Nephron progenitor cell (in vitro differentiated cells): ENCODE results near the gene IL36A.

Experiments used
- DNase-seq: peaks from one replicate; pipeline ENCODE4 v3.0.0; 2021
- H3K27ac Mint-ChIP-seq: 2 replicates; pipeline ENCODE4 v1.8.0; 2021; ENCODE audit warnings: mild to moderate bottlenecking, moderate library complexity, mixed read lengths
- H3K27me3 Mint-ChIP-seq: 2 replicates; pipeline ENCODE4 v1.8.0; 2021; ENCODE audit warnings: mild to moderate bottlenecking, low read depth, mixed read lengths; ENCODE audit not compliant: poor library complexity
- H3K36me3 Mint-ChIP-seq: 2 replicates; pipeline ENCODE4 v1.8.0; 2021; ENCODE audit warnings: low read depth, mixed read lengths
- H3K4me1 Mint-ChIP-seq: 2 replicates; pipeline ENCODE4 v1.8.0; 2021; ENCODE audit warnings: mixed read lengths
- H3K4me3 Mint-ChIP-seq: 2 replicates; pipeline ENCODE4 v1.8.0; 2021; ENCODE audit warnings: mild to moderate bottlenecking, moderate library complexity, mixed read lengths
- H3K9me3 Mint-ChIP-seq: 2 replicates; pipeline ENCODE4 v1.8.0; 2021; ENCODE audit warnings: mild to moderate bottlenecking, moderate library complexity, mixed read lengths
- CTCF ChIP-seq: fragments of 200-600 bp; sonication (generic); IDR thresholded peaks from 2 replicates; pipeline ENCODE4 v1.5.0; 2021; ENCODE audit warnings: antibody characterized with exemption

Gene IL36A

GRCh38 chr2:113014067-113014466 is 8.8 kb downstream of the IL36A start:
- no peak for DNase-seq
- Mint-ChIP-seq H3K27me3 (peaks cover 60% of the 10 kb centered on the region), H3K4me1 (no peaks in the 10 kb centered on the region), H3K27ac (no peak overlapping the region), H3K36me3 (no peaks in the 10 kb centered on the region), H3K9me3 (peaks cover 22% of the 10 kb centered on the region), H3K4me3 (no peak overlapping the region)
- TF ChIP-seq CTCF = no peak

GRCh38 chr2:113015042-113015441 is 9.8 kb downstream of the IL36A start:
- H3K27me3 Mint-ChIP-seq = peaks cover 65% of the 10 kb centered on the region
- no peak overlapping the region for H3K4me3 Mint-ChIP-seq

GRCh38 chr2:113015655-113016054 is 10.4 kb downstream of the IL36A start:
- Mint-ChIP-seq H3K9me3 (peaks cover 29% of the 10 kb centered on the region), H3K4me3 (no peak overlapping the region), H3K27ac (no peak overlapping the region), H3K36me3 (no peaks in the 10 kb centered on the region), H3K4me1 (no peaks in the 10 kb centered on the region), H3K27me3 (peaks cover 63% of the 10 kb centered on the region)
- DNase-seq = no peak
- no peak for TF ChIP-seq CTCF

More at GRCh38 chr2:113015042-113015441, 9.8 kb downstream of the IL36A start:
- Mint-ChIP-seq H3K27ac (no peak overlapping the region), H3K4me1 (no peaks in the 10 kb centered on the region), H3K9me3 (peaks cover 29% of the 10 kb centered on the region), H3K36me3 (no peaks in the 10 kb centered on the region)
- TF ChIP-seq CTCF = no peak
- DNase-seq = no peak

- H3K9me3 Mint-ChIP-seq = peaks cover 29% of the 10 kb centered on the region
- peaks cover 75% of the 10 kb centered on the region for H3K27me3 Mint-ChIP-seq
- no peak overlapping the region for H3K27ac Mint-ChIP-seq
- H3K36me3 Mint-ChIP-seq = no peaks in the 10 kb centered on the region
- no peaks in the 10 kb centered on the region for H3K4me1 Mint-ChIP-seq
- no peak overlapping the region for H3K4me3 Mint-ChIP-seq
- no peak for TF ChIP-seq CTCF
- DNase-seq = no peak
These were observed 13.2 kb downstream of the IL36A start for GRCh38 chr2:113018509-113018908.

- Mint-ChIP-seq H3K27me3 (peaks cover 77% of the 10 kb centered on the region), H3K36me3 (no peaks in the 10 kb centered on the region), H3K9me3 (peaks cover 22% of the 10 kb centered on the region), H3K4me1 (no peaks in the 10 kb centered on the region), H3K4me3 (no peak overlapping the region), H3K27ac (no peak overlapping the region)
- no peak for TF ChIP-seq CTCF
- no peak for DNase-seq
These were observed 16.1 kb downstream of the IL36A start for GRCh38 chr2:113021312-113021711.

GRCh38 chr2:113024764-113025163 is 19.5 kb downstream of the IL36A start:
- Mint-ChIP-seq H3K4me3 (no peak overlapping the region), H3K4me1 (no peaks in the 10 kb centered on the region), H3K27ac (no peak overlapping the region), H3K27me3 (peaks cover 79% of the 10 kb centered on the region), H3K36me3 (no peaks in the 10 kb centered on the region), H3K9me3 (peaks cover 3% of the 10 kb centered on the region)
- no peak for TF ChIP-seq CTCF
- no peak for DNase-seq
